ENCODE data around the gene NCOA3. TPM values are rescaled to one million over a fixed set of nuclear protein-coding genes. Genes with fewer than 3 reads are reported as not detected.
A peak's percentile ranks its signal among the peaks of the same experiment; 100 is the strongest.

The NCOA3 gene
- total and polyA plus RNA-seq, 2 donors (not counting 1 experiment from before 2014, with no cell fraction given) = 22.3 to 23.1 TPM

- no peaks in the 10 kb centered on the region for H4K20me1 ChIP-seq (ENCODE audit: control insufficient read depth, extremely low read depth, insufficient read depth, low read length)
- no peaks in the 10 kb centered on the region for H3K4me1 ChIP-seq (ENCODE audit: control insufficient read depth, extremely low read depth, insufficient read depth, low read length)
- H3K9me3 ChIP-seq (ENCODE audit: control insufficient read depth, insufficient read depth, low read depth, low read length) = no peaks in the 10 kb centered on the region
- DNase-seq (ENCODE audit: low read depth in 2 of 2) = no peak
- H3K4me3 ChIP-seq (replicated peaks in 1 of 4; ENCODE audit: control extremely low read depth in 1 of 4, insufficient read depth in 1 of 4, low read depth in 3 of 4, low read length in 4 of 4) = no peak overlapping the region
- no peak overlapping the region for H2AFZ ChIP-seq (ENCODE audit: low read length)
- H3K27ac ChIP-seq (ENCODE audit: insufficient read depth, low read length) = no peak overlapping the region
- TF ChIP-seq, protein P1, sequence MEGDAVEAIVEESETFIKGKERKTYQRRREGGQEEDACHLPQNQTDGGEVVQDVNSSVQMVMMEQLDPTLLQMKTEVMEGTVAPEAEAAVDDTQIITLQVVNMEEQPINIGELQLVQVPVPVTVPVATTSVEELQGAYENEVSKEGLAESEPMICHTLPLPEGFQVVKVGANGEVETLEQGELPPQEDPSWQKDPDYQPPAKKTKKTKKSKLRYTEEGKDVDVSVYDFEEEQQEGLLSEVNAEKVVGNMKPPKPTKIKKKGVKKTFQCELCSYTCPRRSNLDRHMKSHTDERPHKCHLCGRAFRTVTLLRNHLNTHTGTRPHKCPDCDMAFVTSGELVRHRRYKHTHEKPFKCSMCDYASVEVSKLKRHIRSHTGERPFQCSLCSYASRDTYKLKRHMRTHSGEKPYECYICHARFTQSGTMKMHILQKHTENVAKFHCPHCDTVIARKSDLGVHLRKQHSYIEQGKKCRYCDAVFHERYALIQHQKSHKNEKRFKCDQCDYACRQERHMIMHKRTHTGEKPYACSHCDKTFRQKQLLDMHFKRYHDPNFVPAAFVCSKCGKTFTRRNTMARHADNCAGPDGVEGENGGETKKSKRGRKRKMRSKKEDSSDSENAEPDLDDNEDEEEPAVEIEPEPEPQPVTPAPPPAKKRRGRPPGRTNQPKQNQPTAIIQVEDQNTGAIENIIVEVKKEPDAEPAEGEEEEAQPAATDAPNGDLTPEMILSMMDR (conservative IDR thresholded peaks at IDR 0.05 in 1 of 2, IDR thresholded peaks at IDR 0.05 in 1 of 2; ENCODE audit: low read depth in 1 of 2, low read length in 2 of 2) = no peak
- TF ChIP-seq EZH2 (IDR thresholded peaks at IDR 0.05; ENCODE audit: low read length, missing control alignments) = no peak
- no peak overlapping the region for H3K4me2 ChIP-seq (ENCODE audit: extremely low read depth, insufficient read depth, low read length)
- no peaks in the 10 kb centered on the region for H3K27me3 ChIP-seq (ENCODE audit: control insufficient read depth, insufficient read depth, low read length)
- no peaks in the 10 kb centered on the region for H3K36me3 ChIP-seq (ENCODE audit: control insufficient read depth, insufficient read depth, low read length)
- no peaks in the 10 kb centered on the region for H3K79me2 ChIP-seq (ENCODE audit: control insufficient read depth, insufficient read depth, low read length)
- H3K9ac ChIP-seq (ENCODE audit: insufficient read depth, low read length) = no peak overlapping the region
These were observed 113.1 kb downstream of the NCOA3 start for GRCh38 chr20:47614703-47615309.

- no peak overlapping the region for H3K27ac ChIP-seq (ENCODE audit: insufficient read depth, low read length)
- H3K4me1 ChIP-seq (ENCODE audit: control insufficient read depth, extremely low read depth, insufficient read depth, low read length) = no peaks in the 10 kb centered on the region
- H3K9me3 ChIP-seq (ENCODE audit: control insufficient read depth, insufficient read depth, low read depth, low read length) = no peaks in the 10 kb centered on the region
- no peaks in the 10 kb centered on the region for H3K27me3 ChIP-seq (ENCODE audit: control insufficient read depth, insufficient read depth, low read length)
- TF ChIP-seq, protein P1 (conservative IDR thresholded peaks at IDR 0.05 in 1 of 2, IDR thresholded peaks at IDR 0.05 in 1 of 2; ENCODE audit: low read depth in 1 of 2, low read length in 2 of 2) = no peak
- TF ChIP-seq EZH2 (IDR thresholded peaks at IDR 0.05; ENCODE audit: low read length, missing control alignments) = no peak
- no peak for DNase-seq (ENCODE audit: low read depth in 2 of 2)
- peaks cover 2% of the 10 kb centered on the region for H3K36me3 ChIP-seq (ENCODE audit: control insufficient read depth, insufficient read depth, low read length)
- no peak overlapping the region for H2AFZ ChIP-seq (ENCODE audit: low read length)
- H3K4me2 ChIP-seq (ENCODE audit: extremely low read depth, insufficient read depth, low read length) = no peak overlapping the region
- H3K79me2 ChIP-seq (ENCODE audit: control insufficient read depth, insufficient read depth, low read length) = no peaks in the 10 kb centered on the region
- H3K4me3 ChIP-seq (replicated peaks in 1 of 4; ENCODE audit: control extremely low read depth in 1 of 4, insufficient read depth in 1 of 4, low read depth in 3 of 4, low read length in 4 of 4) = no peak overlapping the region
- H3K9ac ChIP-seq (ENCODE audit: insufficient read depth, low read length) = no peak overlapping the region
- no peaks in the 10 kb centered on the region for H4K20me1 ChIP-seq (ENCODE audit: control insufficient read depth, extremely low read depth, insufficient read depth, low read length)
These were observed 116.8 kb downstream of the NCOA3 start for GRCh38 chr20:47618479-47618878.

- Histone ChIP-seq H3K79me2 (ENCODE audit: control insufficient read depth, insufficient read depth, low read length) (no peaks in the 10 kb centered on the region), H4K20me1 (ENCODE audit: control insufficient read depth, extremely low read depth, insufficient read depth, low read length) (no peaks in the 10 kb centered on the region), H2AFZ (ENCODE audit: low read length) (no peak overlapping the region), H3K4me1 (ENCODE audit: control insufficient read depth, extremely low read depth, insufficient read depth, low read length) (no peaks in the 10 kb centered on the region), H3K4me2 (ENCODE audit: extremely low read depth, insufficient read depth, low read length) (no peak overlapping the region), H3K27me3 (ENCODE audit: control insufficient read depth, insufficient read depth, low read length) (no peaks in the 10 kb centered on the region), H3K27ac (ENCODE audit: insufficient read depth, low read length) (no peak overlapping the region), H3K36me3 (ENCODE audit: control insufficient read depth, insufficient read depth, low read length) (peaks cover 2% of the 10 kb centered on the region), H3K9me3 (ENCODE audit: control insufficient read depth, insufficient read depth, low read depth, low read length) (no peaks in the 10 kb centered on the region), H3K9ac (ENCODE audit: insufficient read depth, low read length) (no peak overlapping the region), H3K4me3 (replicated peaks in 1 of 4; ENCODE audit: control extremely low read depth in 1 of 4, insufficient read depth in 1 of 4, low read depth in 3 of 4, low read length in 4 of 4) (no peak overlapping the region)
- TF ChIP-seq, protein P1 (conservative IDR thresholded peaks at IDR 0.05 in 1 of 2, IDR thresholded peaks at IDR 0.05 in 1 of 2; ENCODE audit: low read depth in 1 of 2, low read length in 2 of 2) = peak; percentile 70 to 74
- TF ChIP-seq EZH2 (IDR thresholded peaks at IDR 0.05; ENCODE audit: low read length, missing control alignments) = no peak
- DNase-seq (ENCODE audit: low read depth in 2 of 2) = peak; percentile 62 to 89
These were observed 119.4 kb downstream of the NCOA3 start for GRCh38 chr20:47620808-47621805.
